Liver (tissue), 9 donors: ENCODE measurements around the gene CAMK1G. TPM values are rescaled to one million over a fixed set of nuclear protein-coding genes. Genes with fewer than 3 reads are reported as not detected.

Experiments
- DNase-seq: peaks from one replicate; pipeline ENCODE4 v3.0.0-alpha.2; 2017; ENCODE audit warnings: low spot score
- H3K27ac ChIP-seq, 2 donors: one replicate each; pipeline ENCODE4 v1.7.0; 2013; ENCODE audit warnings: inconsistent platforms in 2 of 2, low read length in 2 of 2, control low read depth in 1 of 2, low read depth in 1 of 2, mild to moderate bottlenecking in 1 of 2
- H3K27me3 ChIP-seq, 4 donors: one replicate each; pipeline versions ENCODE4 v1.6.1 to v1.7.0; 2013; ENCODE audit warnings: low read length in 3 of 4, inconsistent platforms in 1 of 4, mild to moderate bottlenecking in 1 of 4, moderate library complexity in 1 of 4; ENCODE audit not compliant: control insufficient read depth in 4 of 4, insufficient read depth in 4 of 4
- H3K36me3 ChIP-seq, 4 donors: one replicate each; pipeline versions ENCODE4 v1.6.1 to v1.7.0; 2013; ENCODE audit warnings: low read length in 3 of 4, mild to moderate bottlenecking in 3 of 4, low read depth in 1 of 4, moderate library complexity in 1 of 4; ENCODE audit not compliant: control insufficient read depth in 4 of 4, insufficient read depth in 3 of 4
- H3K4me1 ChIP-seq, 4 donors: one replicate each; pipeline versions ENCODE4 v1.6.1 to v1.7.0; 2013; ENCODE audit warnings: low read length in 3 of 4, mild to moderate bottlenecking in 3 of 4, moderate library complexity in 1 of 4; ENCODE audit not compliant: control insufficient read depth in 4 of 4, insufficient read depth in 4 of 4
- H3K4me3 ChIP-seq, 3 donors: one replicate each; pipeline versions ENCODE4 v1.6.1 to v1.7.0; 2013; ENCODE audit warnings: low read length in 3 of 3, control low read depth in 1 of 3, low read depth in 1 of 3, mild to moderate bottlenecking in 1 of 3
- H3K9ac ChIP-seq, 2 donors: one replicate each; pipeline ENCODE4 v1.7.0; 2013; ENCODE audit warnings: low read length in 2 of 2, mild to moderate bottlenecking in 2 of 2, moderate library complexity in 2 of 2, control low read depth in 1 of 2, low read depth in 1 of 2
- H3K9me3 ChIP-seq, 4 donors: one replicate each; pipeline versions ENCODE4 v1.6.1 to v1.7.0; 2013; ENCODE audit warnings: low read length in 3 of 4; ENCODE audit not compliant: control insufficient read depth in 4 of 4
- ATF3 ChIP-seq: IDR thresholded peaks from 2 replicates; pipeline ENCODE4 v1.6.1; 2016; ENCODE audit warnings: antibody characterized with exemption
- CTCF ChIP-seq: fragments of 150-350 bp; IDR thresholded peaks from 2 replicates; pipeline ENCODE4 v1.5.1; 2017; ENCODE audit warnings: improper control_type of control experiment, low read depth, low read length; ENCODE audit not compliant: missing input control
- EGR1 ChIP-seq, 2 donors: IDR thresholded peaks; 2 replicates each; pipeline ENCODE4 v1.6.1; 2016 to 2018; ENCODE audit warnings: antibody characterized with exemption in 2 of 2, low read depth in 2 of 2
- FOXA1 ChIP-seq: IDR thresholded peaks from 2 replicates; pipeline ENCODE4 v1.6.1; 2016; ENCODE audit warnings: antibody characterized with exemption
- FOXA2 ChIP-seq: IDR thresholded peaks from 2 replicates; pipeline ENCODE4 v1.6.1; 2016; ENCODE audit warnings: antibody characterized with exemption
- GABPA ChIP-seq, 2 donors: IDR thresholded peaks in 1 of 2; conservative IDR thresholded peaks in 1 of 2; 2 replicates each; pipeline ENCODE4 v1.6.1; 2016; ENCODE audit warnings: antibody characterized with exemption in 2 of 2, mild to moderate bottlenecking in 1 of 2, moderate library complexity in 1 of 2
- HNF4A ChIP-seq, 2 donors: conservative IDR thresholded peaks; 2 replicates each; pipeline ENCODE4 v1.6.1; 2016; ENCODE audit warnings: antibody characterized with exemption in 2 of 2, mild to moderate bottlenecking in 2 of 2
- HNF4G ChIP-seq: IDR thresholded peaks from 2 replicates; pipeline ENCODE4 v1.6.1; 2016; ENCODE audit warnings: antibody characterized with exemption
- JUND ChIP-seq, 2 donors: IDR thresholded peaks; 2 replicates each; pipeline ENCODE4 v1.6.1; 2016; ENCODE audit warnings: antibody characterized with exemption in 2 of 2
- MAX ChIP-seq: IDR thresholded peaks from 2 replicates; pipeline ENCODE4 v1.6.1; 2016; ENCODE audit warnings: antibody characterized with exemption
- NR2F2 ChIP-seq: IDR thresholded peaks from 2 replicates; pipeline ENCODE4 v1.6.1; 2016; ENCODE audit warnings: antibody characterized with exemption
- RAD21 ChIP-seq, 2 donors: IDR thresholded peaks; 2 replicates each; pipeline ENCODE4 v1.6.1; 2016; ENCODE audit warnings: antibody characterized with exemption in 2 of 2, mild to moderate bottlenecking in 2 of 2
- REST ChIP-seq: IDR thresholded peaks from 2 replicates; pipeline ENCODE4 v1.6.1; 2016; ENCODE audit warnings: antibody characterized with exemption, mild to moderate bottlenecking
- RXRA ChIP-seq, 2 donors: IDR thresholded peaks; 2 replicates each; pipeline ENCODE4 v1.6.1; 2017 to 2018; ENCODE audit warnings: antibody characterized with exemption in 2 of 2, mild to moderate bottlenecking in 1 of 2
- SP1 ChIP-seq: IDR thresholded peaks from 2 replicates; pipeline ENCODE4 v1.6.1; 2018; ENCODE audit warnings: antibody characterized with exemption, mild to moderate bottlenecking
- TAF1 ChIP-seq: conservative IDR thresholded peaks from 2 replicates; pipeline ENCODE4 v1.6.1; 2016; ENCODE audit warnings: antibody characterized with exemption, mild to moderate bottlenecking
- YY1 ChIP-seq: IDR thresholded peaks from 2 replicates; pipeline ENCODE4 v1.6.1; 2016; ENCODE audit warnings: antibody characterized with exemption, mild to moderate bottlenecking
- WGBS: extraction: QIAGEN DNeasy Blood & Tissue Kit; methylation state at CpG from one replicate; pipeline ENCODE4 v1.1.7; 2013; 5-methylcytosine and 5-hydroxymethylcytosine counted together
- polyA plus RNA-seq, 2 donors: library from polyadenylated mRNA; stranded (reverse) in 1 of 2; unstranded in 1 of 2; fragments of 200-250 nt in 1 of 2; fragments of >200 nt in 1 of 2; fragmentation: Nextera tagmentation in 1 of 2; extraction: Ambion mirVana in 1 of 2; gene quantifications; one replicate each; pipeline versions ENCODE4 v1.2.1 to v1.2.3, GENCODE V29; 2013 to 2015
- total RNA-seq, 2 donors: library from RNA; depleted of rRNA; stranded (reverse); fragments of >200 nt; gene quantifications; one replicate each; pipeline ENCODE4 v1.2.3, GENCODE V29; 2014
- donor health status: healthy.
- donor health status: healthy.
- donor health status: healthy.
- donor health status: healthy.
- donor health status: healthy.

Gene CAMK1G
- total and polyA plus RNA-seq, 4 donors: 0.03 to 0.25 (median 0.14) TPM; not detected in 1

- no peaks in the 10 kb centered on the region for H3K36me3 ChIP-seq
- no peaks in the 10 kb centered on the region for H3K9me3 ChIP-seq
- no peak overlapping the region for H3K4me3 ChIP-seq
- peaks cover 0 to 29% (median 15%) of the 10 kb centered on the region in 4 donors for H3K4me1 ChIP-seq
- no peak for DNase-seq
- H3K27me3 ChIP-seq: no peaks in the 10 kb centered on the region
- no peak for TF ChIP-seq CTCF
- no peak for TF ChIP-seq HNF4G
- no peak for TF ChIP-seq RXRA (IDR thresholded peaks at IDR 0.05)
- no peak for TF ChIP-seq FOXA1
- TF ChIP-seq TAF1: no peak
- no peak for TF ChIP-seq HNF4A (conservative IDR thresholded peaks at IDR 0.05)
- no peak for TF ChIP-seq SP1
- no peak for TF ChIP-seq GABPA (IDR thresholded peaks at IDR 0.05 in 1 of 2, conservative IDR thresholded peaks at IDR 0.05 in 1 of 2)
- no peak for TF ChIP-seq EGR1 (IDR thresholded peaks at IDR 0.05; ENCODE audit: low read depth in 2 of 2)
- no peak for TF ChIP-seq YY1
- TF ChIP-seq ATF3: no peak
- TF ChIP-seq MAX: no peak
- no peak for TF ChIP-seq FOXA2
- H3K9ac ChIP-seq: no peak overlapping the region
- WGBS: 87% methylated on average over 18 of the region's 18 CpGs
- no peak overlapping the region for H3K27ac ChIP-seq
Observed at GRCh38 chr1:209625791-209626285, 42.3 kb downstream of the CAMK1G start.

GRCh38 chr1:209626346-209627026, 43.0 kb downstream of the CAMK1G start:
- WGBS: 92% methylated on average over 19 of the region's 19 CpGs
- H3K36me3 ChIP-seq: no peaks in the 10 kb centered on the region
- H3K9ac ChIP-seq: no peak overlapping the region
- H3K4me3 ChIP-seq: no peak overlapping the region
- no peak overlapping the region for H3K27ac ChIP-seq
- no peak for DNase-seq
- H3K9me3 ChIP-seq: no peaks in the 10 kb centered on the region
- no peaks in the 10 kb centered on the region for H3K27me3 ChIP-seq
- H3K4me1 ChIP-seq: peaks cover 0 to 26% (median 13%) of the 10 kb centered on the region in 4 donors
- no peak for TF ChIP-seq ATF3
- no peak for TF ChIP-seq FOXA2
- TF ChIP-seq TAF1: no peak

- H3K4me3 ChIP-seq: peak overlapping the region in 1 of 3 donors; percentile 51
- 66% methylated on average over 16 of the region's 16 CpGs for WGBS
- TF ChIP-seq TAF1: no peak
- TF ChIP-seq RAD21 (IDR thresholded peaks at IDR 0.05): no peak
- no peak for TF ChIP-seq FOXA2
- no peak for TF ChIP-seq GABPA (IDR thresholded peaks at IDR 0.05 in 1 of 2, conservative IDR thresholded peaks at IDR 0.05 in 1 of 2)
- no peak for TF ChIP-seq SP1
- TF ChIP-seq ATF3: no peak
- no peak for TF ChIP-seq HNF4A (conservative IDR thresholded peaks at IDR 0.05)
- no peak for TF ChIP-seq RXRA (IDR thresholded peaks at IDR 0.05)
- no peak for TF ChIP-seq MAX
- TF ChIP-seq YY1: no peak
- TF ChIP-seq JUND (IDR thresholded peaks at IDR 0.05): no peak
- no peak for TF ChIP-seq FOXA1
- no peak for TF ChIP-seq REST
- TF ChIP-seq EGR1 (IDR thresholded peaks at IDR 0.05; ENCODE audit: low read depth in 2 of 2): no peak
- no peak for TF ChIP-seq NR2F2
Observed at GRCh38 chr1:209627027-209627731, 43.7 kb downstream of the CAMK1G start.

More at GRCh38 chr1:209627027-209627731, 43.7 kb downstream of the CAMK1G start:
- Histone ChIP-seq H3K4me1 (peaks cover 0 to 26% (median 13%) of the 10 kb centered on the region in 4 donors), H3K9me3 (no peaks in the 10 kb centered on the region), H3K27me3 (no peaks in the 10 kb centered on the region), H3K27ac (peak overlapping the region in 1 of 2 donors; percentile 75), H3K36me3 (no peaks in the 10 kb centered on the region), H3K9ac (no peak overlapping the region)
- no peak for DNase-seq
